GM19395 (cell line): ENCODE results near the gene KNOP1.
"Not testable (repeated sequence)": the region's sequence is repeated elsewhere in the genome, so short reads cannot be mapped to it uniquely, and the experiment has no call there.

Source experiments
- ATAC-seq: cut with Tn5 transposase; IDR thresholded peaks from one replicate; pipeline ENCODE4 v1.9.1; 2021; ENCODE audit warnings: mild to moderate bottlenecking, moderate library complexity; ENCODE audit not compliant: unreplicated experiment

KNOP1 gene

GRCh38 chr16:19688396-19689024, 29.5 kb downstream of the KNOP1 start:
- no peak for ATAC-seq

DNA sequence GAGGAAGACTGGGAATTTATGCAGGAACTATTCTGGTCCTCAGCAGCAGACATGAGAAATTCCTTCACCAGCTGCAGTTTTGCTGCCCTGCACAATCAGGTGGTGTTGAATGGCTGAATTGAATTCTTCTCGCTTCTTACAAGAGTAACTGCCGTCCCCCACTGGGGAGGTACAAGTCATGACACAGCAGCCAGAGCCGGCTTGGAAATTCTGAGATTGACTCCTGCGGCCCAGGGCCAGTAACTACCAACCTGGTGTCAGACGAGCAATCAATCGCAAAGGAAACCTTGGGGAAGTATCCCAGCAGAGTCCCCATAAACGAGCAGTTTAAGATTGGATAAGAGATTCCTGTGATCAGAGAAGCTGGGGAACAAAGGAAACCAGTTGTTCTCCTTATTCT, 30.7 kb downstream of the KNOP1 start:
- ATAC-seq: no peak

GRCh38 chr16:19685176-19685575, 32.9 kb downstream of the KNOP1 start:
- ATAC-seq: no peak

DNA sequence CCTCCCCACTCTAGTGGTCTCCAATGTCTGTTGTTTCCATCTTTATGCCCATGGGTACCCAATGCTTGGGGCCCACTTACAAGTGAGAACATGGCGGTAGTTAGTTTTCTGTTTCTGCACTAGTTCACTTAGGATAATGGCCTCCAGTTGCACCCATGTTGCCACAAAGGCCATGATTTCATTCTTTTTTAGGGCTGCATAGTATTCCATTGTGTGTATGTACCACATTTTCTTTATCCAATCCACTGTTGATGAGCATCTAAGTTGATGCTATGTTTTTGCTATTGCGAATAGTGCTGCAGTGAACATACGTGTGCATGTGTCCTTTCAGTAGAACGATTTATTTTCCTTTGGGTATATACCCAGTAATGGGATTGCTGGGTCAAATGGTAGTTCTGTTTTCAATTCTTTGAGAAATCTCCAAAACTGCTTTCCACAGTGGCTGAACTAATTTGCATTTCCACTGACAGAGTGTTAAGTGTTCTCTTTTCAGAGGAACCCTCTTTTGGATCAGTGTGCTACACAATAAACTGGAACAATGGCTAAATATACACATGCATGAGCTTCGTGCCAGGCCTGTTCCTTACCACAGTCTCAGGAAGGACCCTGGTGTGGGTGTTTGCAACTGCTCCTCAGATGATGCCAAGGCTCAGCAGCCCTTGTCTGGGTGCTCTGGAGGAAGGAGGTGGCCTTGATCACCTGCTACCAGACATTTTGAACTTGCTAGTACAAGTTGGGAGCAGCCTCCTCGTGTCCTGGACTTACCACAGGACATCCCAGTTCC, 34.4 kb downstream of the KNOP1 start:
- ATAC-seq: no peak

GRCh38 chr16:19681637-19682036, 36.4 kb downstream of the KNOP1 start:
- no peak for ATAC-seq

DNA sequence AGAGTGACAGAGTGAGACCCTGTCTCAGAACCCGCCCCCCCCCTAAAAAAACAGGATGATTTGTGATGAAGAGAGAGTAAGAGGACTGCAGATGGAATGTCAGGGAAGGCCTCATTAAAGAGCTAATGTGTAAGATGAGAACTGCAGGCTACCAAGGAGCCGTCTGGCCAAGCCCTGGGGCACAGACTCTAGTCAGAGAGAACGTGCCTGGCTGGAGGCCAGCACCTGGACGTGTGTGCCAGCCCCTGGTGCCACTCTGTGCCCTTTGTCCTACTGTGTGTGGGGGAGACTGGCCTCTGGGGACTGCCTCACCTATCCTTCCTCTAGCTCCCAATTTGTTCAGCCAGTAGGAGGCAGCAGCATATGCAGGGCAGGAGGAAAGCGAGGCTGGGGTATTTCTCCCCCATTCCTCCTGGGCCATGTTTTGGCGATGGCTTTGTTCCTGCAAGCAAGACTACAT, 37.1 kb downstream of the KNOP1 start:
- ATAC-seq: no peak

DNA sequence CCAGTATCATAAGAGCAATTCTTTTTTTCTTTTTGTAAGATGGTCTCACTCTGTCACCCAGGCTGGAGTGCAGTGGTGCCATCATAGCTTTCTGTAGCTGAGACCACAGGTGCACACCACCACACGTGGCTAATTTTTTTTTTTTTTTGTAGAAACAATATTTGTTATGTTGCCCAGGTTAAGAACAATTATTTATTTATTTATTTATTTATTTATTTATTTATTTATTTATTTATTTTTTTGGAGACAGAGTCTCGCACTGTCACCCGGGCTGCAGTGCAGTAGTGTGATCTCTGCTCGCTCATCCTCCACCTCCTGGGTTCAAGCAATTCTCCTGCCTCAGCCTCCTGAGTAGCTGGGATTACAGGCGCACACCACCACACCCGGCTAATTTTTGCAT, 38.7 kb downstream of the KNOP1 start:
- ATAC-seq: not testable (repeated sequence)

DNA sequence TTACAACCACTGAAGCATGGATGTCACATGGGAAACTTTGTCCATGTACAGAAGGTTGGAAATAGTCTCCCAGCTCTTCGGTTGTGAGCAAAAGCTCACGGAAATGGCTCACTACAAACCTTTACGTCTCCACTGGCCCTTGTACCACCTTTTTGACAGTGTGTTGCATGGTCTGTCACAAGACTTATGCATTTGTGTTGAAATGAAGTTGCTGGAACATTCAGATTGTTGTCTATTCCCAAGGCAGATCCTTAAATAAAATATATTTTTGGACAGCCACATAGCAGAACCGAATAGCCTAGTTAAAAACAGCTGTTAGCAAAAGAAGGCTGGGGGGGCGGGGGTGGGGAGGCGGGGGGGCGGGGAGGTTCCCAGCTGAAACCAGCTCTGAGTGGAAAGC, 39.2 kb downstream of the KNOP1 start:
- no peak for ATAC-seq

GRCh38 chr16:19677402-19677801, 40.6 kb downstream of the KNOP1 start:
- ATAC-seq: no peak

GRCh38 chr16:19674485-19674884, 43.5 kb downstream of the KNOP1 start:
- ATAC-seq: no peak

DNA sequence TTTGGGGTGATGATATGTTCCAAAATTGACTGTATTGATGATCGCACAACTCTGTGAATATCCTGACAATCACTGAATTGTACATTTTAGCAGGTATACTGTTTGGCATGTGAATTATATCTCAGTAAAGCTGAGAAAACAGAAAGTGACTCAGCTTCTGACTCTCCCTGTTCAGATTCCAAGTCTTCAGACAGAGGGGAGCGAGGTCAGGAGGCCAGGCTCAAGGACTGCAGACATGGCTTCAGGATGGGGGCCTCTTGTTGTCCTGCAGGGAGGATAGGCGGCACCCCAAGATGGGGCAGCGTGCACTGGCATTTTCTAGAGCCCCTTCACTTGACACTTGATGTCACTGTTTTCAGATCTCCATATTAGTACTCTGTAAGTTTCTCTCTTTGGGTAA, 45.6 kb downstream of the KNOP1 start:
- ATAC-seq: no peak

DNA sequence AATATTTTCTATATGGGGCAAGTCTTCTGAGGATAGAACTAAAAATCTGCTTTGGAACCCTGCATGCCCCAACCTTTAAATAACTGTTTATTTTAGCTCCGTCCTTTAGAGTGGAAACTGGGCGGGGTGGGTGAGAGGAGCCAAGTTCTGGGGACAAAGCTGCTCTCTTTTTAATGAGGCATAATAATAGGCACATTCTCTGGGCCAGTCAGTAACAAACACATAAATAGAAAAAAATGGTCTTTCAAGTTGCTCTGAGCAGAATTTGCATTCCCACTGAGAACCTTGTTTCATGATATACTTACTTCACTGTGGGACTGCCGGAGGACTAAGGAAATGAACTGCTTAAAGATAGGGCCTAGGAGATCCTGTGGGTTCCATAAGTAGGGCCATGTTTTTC, 51.5 kb downstream of the KNOP1 start:
- ATAC-seq: no peak

GRCh38 chr16:19665313-19665712, 52.7 kb downstream of the KNOP1 start:
- not testable (repeated sequence) for ATAC-seq

GRCh38 chr16:19664166-19664565, 53.9 kb downstream of the KNOP1 start:
- no peak for ATAC-seq

DNA sequence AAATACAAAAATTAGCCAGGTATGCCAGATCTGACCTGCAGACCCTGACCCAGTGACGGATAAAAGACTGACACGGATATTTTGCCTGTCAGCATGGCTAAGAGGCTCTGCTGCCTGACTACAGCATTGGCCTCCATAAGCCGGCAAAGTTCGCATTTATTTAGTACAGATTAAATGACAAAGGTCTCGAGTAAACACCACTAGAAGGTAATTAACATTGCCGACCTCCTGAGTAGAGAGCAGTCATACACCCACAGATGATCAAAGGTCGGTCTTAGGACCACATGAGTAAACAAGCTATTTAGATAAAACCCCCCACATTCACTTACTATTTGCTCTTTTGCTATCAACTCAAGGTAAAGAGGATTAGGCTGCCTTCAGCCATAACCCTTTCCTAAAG, 55.7 kb downstream of the KNOP1 start:
- no peak for ATAC-seq

DNA sequence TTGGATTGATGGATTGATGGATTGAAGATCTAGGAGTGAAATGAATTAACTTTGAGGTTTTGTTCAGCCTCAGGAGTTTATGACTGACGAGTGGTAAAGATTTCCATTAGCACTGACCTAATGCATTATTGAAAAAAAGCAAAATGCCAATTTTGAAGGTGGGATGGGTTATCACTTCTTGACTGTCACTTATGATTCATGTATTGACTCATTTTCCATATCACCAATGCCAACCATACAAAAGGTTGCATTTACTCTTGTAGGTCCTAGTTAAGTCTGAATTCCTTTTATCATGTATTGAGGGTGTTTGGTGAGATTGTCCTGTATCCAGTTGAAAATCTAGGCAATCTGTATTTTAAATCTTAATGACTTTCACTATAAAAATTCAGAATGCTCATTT, 57.6 kb downstream of the KNOP1 start:
- ATAC-seq: no peak

GRCh38 chr16:19659554-19659953, 58.5 kb downstream of the KNOP1 start:
- no peak for ATAC-seq

DNA sequence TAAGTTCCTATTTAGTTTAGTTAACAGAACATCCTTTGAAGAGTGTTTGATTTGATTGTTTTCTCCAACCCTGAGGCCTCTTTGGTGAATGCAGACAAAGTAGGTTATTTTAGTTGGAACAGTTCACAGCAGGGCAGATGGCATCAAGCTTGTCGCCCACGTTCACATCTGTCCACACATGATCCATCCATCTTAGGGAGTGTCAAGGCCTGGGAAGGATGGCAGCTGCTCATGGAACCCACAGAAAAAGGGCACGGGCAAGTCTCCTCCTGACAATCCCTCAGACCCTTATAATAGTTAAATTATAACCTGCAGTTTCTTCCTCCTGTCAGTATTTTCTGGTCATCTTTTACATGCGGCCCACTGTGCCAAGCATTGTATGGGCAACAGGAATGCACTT, 60.2 kb downstream of the KNOP1 start:
- ATAC-seq: no peak

GRCh38 chr16:19655242-19655777, 62.7 kb downstream of the KNOP1 start:
- ATAC-seq: no peak

- no peak for ATAC-seq
Measured at GRCh38 chr16:19654147-19654546, 63.9 kb downstream of the KNOP1 start.
